Vagina (tissue), 2 donors: ENCODE results near the gene TMEM45A. TPM values are rescaled to one million over a fixed set of nuclear protein-coding genes. Genes with fewer than 3 reads are reported as not detected.
"Not testable (repeated sequence)": the region's sequence is repeated elsewhere in the genome, so short reads cannot be mapped to it uniquely, and the experiment has no call there.

Source experiments
- DNase-seq, 2 donors: peaks; one replicate each; pipeline ENCODE4 v3.0.0-alpha.2; 2017; ENCODE audit errors: extremely low spot score in 2 of 2
- H3K27ac ChIP-seq: fragments of 200-600 bp; sonication (generic); one replicate; pipeline ENCODE4 v1.5.1; 2019
- H3K27me3 ChIP-seq: fragments of 200-600 bp; sonication (generic); one replicate; pipeline ENCODE4 v1.5.1; 2019
- H3K36me3 ChIP-seq, 2 donors: fragments of 200-600 bp; sonication (generic); one replicate each; pipeline ENCODE4 v1.5.1; 2017 to 2019
- H3K4me1 ChIP-seq: fragments of 200-600 bp; sonication (generic); one replicate; pipeline ENCODE4 v1.5.1; 2019
- H3K4me3 ChIP-seq, 2 donors: fragments of 200-600 bp; sonication (generic); 1 replicate in 1 of 2; 2 replicates in 1 of 2; pipeline ENCODE4 v1.5.1; 2016 to 2019
- H3K9me3 ChIP-seq: fragments of 200-600 bp; sonication (generic); one replicate; pipeline ENCODE4 v1.5.1; 2019
- POLR2A ChIP-seq, 2 donors: fragments of 450-650 bp; IDR thresholded peaks; one replicate each; pipeline ENCODE4 v1.6.1; 2017; ENCODE audit warnings: antibody characterized with exemption in 2 of 2, mild to moderate bottlenecking in 2 of 2, moderate library complexity in 2 of 2
- POLR2AphosphoS5 ChIP-seq, 2 donors: sonication (generic); formaldehyde crosslinking; IDR thresholded peaks; one replicate each; pipeline ENCODE4 v1.9.0; 2017; ENCODE audit warnings: antibody characterized with exemption in 2 of 2, mild to moderate bottlenecking in 2 of 2, low read depth in 1 of 2; ENCODE audit not compliant: insufficient read depth in 1 of 2
- intact Hi-C: fragments of 100-400 bp; cut with DNase I; formaldehyde crosslinking; loops from one replicate; pipeline ENCODE4 v1.15.1; 2023
- total RNA-seq: library from RNA; depleted of rRNA; stranded (reverse); fragments of >200 nt; gene quantifications from one replicate; pipeline ENCODE4 v1.2.3, GENCODE V29; 2016
- TF ChIP-seq, protein P1 (sequence below), 3 experiments: fragments of 450-650 bp in 2 of 3; fragments of 200-600 bp in 1 of 3; sonication (generic) in 1 of 3; IDR thresholded peaks; one replicate each; pipeline ENCODE4 v1.5.1; 2017 to 2019; ENCODE audit warnings: antibody characterized with exemption in 3 of 3, mild to moderate bottlenecking in 2 of 3, moderate library complexity in 2 of 3

Gene TMEM45A, protein sequence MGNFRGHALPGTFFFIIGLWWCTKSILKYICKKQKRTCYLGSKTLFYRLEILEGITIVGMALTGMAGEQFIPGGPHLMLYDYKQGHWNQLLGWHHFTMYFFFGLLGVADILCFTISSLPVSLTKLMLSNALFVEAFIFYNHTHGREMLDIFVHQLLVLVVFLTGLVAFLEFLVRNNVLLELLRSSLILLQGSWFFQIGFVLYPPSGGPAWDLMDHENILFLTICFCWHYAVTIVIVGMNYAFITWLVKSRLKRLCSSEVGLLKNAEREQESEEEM
- 46.4 TPM for total RNA-seq

DNA sequence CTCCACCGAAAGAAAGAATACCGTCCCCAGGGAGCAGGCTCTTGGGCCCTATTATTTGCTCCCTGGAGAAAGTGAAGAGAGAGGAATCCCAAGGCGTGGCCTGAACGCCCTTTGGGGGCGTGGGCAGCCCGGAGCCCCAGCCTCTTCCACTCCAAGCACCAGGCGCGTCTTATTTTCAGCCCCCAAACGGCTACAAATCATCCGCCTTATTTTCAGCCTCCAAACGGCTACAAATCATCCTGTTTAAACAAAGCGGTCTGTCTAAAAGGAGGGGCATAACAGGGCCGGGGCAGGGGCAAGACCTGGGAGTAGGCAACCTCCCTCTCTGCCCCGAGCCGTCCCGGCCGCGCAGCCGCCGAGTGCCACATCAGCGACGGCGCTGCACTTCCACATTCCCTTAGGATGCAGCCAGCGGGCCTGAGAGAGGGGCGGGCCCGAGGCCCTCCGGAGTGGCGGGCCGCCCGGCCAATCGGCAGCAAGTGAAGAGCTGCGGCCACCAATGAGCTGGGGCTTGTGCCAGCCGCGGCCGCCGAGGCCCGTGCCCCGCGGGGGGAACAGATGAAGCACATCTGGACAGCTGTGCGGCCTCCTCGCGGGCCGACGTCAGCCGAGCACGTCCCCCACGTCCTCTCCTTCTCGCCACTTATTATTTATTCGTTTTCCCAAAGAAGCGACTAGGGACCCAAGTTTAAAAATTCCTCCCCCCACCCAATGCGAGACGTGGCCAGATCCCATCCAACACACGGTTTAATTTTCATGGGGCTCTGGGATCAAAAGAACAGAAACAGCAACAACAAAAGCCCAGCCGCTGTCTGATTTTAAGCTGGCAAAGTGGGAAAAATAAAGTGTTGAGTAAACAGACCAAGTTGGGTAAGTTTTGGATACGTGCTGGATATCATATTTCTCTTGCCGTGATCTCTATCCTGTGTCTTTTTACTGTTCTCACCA, at the start of gene TMEM45A:
Gene TMEM45A (plus strand): TSS at position 561 of the 948 bp plus-strand sequence. CDS start 62,593 bp downstream, outside the sequence.
- Histone ChIP-seq H3K27ac (peak within 1 kb of the TSS; percentile 85), H3K36me3 (no peaks in the 10 kb centered on the region), H3K4me1 (peaks cover 27% of the 10 kb centered on the region), H3K9me3 (no peaks in the 10 kb centered on the region), H3K27me3 (no peaks in the 10 kb centered on the region), H3K4me3 (peak within 1 kb of the TSS; percentile 47 to 55)
- peak; percentile 30 to 94 for TF ChIP-seq POLR2AphosphoS5 (IDR thresholded peaks at IDR 0.05; ENCODE audit: insufficient read depth in 1 of 2, low read depth in 1 of 2)
- peak in 1 of 2 donors; percentile 44 for TF ChIP-seq POLR2A (IDR thresholded peaks at IDR 0.05)
- TF ChIP-seq, protein P1, sequence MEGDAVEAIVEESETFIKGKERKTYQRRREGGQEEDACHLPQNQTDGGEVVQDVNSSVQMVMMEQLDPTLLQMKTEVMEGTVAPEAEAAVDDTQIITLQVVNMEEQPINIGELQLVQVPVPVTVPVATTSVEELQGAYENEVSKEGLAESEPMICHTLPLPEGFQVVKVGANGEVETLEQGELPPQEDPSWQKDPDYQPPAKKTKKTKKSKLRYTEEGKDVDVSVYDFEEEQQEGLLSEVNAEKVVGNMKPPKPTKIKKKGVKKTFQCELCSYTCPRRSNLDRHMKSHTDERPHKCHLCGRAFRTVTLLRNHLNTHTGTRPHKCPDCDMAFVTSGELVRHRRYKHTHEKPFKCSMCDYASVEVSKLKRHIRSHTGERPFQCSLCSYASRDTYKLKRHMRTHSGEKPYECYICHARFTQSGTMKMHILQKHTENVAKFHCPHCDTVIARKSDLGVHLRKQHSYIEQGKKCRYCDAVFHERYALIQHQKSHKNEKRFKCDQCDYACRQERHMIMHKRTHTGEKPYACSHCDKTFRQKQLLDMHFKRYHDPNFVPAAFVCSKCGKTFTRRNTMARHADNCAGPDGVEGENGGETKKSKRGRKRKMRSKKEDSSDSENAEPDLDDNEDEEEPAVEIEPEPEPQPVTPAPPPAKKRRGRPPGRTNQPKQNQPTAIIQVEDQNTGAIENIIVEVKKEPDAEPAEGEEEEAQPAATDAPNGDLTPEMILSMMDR (IDR thresholded peaks at IDR 0.05) = no peak
- peak in 1 of 2 donors; percentile 97 for DNase-seq
- intact Hi-C loops = no loop called here

DNA sequence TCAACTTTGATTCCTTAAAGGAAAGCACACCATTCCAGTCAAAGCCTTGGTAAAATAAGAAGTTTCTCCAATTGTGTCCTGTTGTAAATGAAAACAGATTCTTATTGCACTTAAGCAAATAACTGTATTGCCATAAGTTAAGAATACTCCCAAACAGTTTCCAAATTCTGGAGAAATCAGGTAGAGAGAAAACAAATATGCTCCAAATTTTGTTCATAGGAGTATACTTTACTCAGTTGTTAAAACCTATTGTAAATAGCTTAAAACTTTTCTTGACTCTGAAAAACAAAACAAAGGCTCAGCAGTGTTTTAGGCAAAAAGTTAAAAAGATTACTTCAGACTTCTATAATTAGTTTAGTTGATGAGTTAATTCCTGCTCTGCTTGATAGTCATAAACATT, 48.7 kb upstream of the TMEM45A start:
- Histone ChIP-seq H3K36me3 (no peaks in the 10 kb centered on the region), H3K4me1 (no peaks in the 10 kb centered on the region), H3K9me3 (no peaks in the 10 kb centered on the region), H3K27ac (no peak overlapping the region), H3K27me3 (no peaks in the 10 kb centered on the region), H3K4me3 (no peak overlapping the region)
- TF ChIP-seq, protein P1 (IDR thresholded peaks at IDR 0.05) = no peak
- TF ChIP-seq POLR2A (IDR thresholded peaks at IDR 0.05) (no peak), POLR2AphosphoS5 (IDR thresholded peaks at IDR 0.05; ENCODE audit: insufficient read depth in 1 of 2, low read depth in 1 of 2) (no peak)
- intact Hi-C loops = no loop called here
- DNase-seq = no peak

DNA sequence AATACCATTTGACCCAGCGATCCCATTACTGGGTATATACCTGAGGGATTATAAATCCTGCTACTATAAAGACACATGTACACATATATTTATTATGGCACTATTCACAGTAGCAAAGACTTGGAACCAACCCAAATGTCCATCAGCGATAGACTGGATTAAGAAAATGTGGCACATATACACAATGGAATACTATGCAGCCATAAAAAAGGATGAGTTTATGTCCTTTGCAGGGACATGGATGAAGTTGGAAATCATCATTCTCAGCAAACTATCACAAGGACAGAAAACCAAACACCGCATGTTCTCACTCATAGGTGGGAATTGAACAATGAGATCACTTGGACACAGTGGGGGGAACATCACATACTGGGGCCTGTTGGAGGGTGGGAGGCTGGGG, 45.4 kb upstream of the TMEM45A start:
- intact Hi-C loops, H3K27ac ChIP-seq, DNase-seq, H3K27me3 ChIP-seq, H3K9me3 ChIP-seq, H3K4me1 ChIP-seq, H3K4me3 ChIP-seq, H3K36me3 ChIP-seq: not testable (repeated sequence)

DNA sequence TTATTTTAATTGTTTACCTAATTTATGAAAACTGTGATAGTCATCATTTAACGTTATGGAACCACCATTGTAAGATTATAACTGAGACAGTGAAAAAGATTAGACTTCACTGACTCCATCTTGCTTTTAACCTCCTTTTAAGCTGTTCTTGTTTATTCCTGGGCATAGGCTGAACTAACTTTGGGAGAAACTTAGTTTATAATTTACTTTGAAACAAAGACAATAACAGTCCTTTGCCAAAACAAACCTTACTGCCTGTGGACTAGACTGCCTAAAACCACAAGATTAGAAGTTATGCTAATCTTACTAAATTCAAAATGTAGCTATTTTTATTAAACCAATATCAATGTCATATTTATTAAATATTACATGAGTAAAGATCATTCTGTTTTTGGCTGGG, 44.3 kb upstream of the TMEM45A start:
- intact Hi-C loops = no loop called here
- TF ChIP-seq, protein P1 (IDR thresholded peaks at IDR 0.05) = no peak
- TF ChIP-seq POLR2A (IDR thresholded peaks at IDR 0.05) (no peak), POLR2AphosphoS5 (IDR thresholded peaks at IDR 0.05; ENCODE audit: insufficient read depth in 1 of 2, low read depth in 1 of 2) (no peak)
- Histone ChIP-seq H3K4me3 (no peak overlapping the region), H3K9me3 (no peaks in the 10 kb centered on the region), H3K27ac (no peak overlapping the region), H3K4me1 (no peaks in the 10 kb centered on the region), H3K36me3 (no peaks in the 10 kb centered on the region), H3K27me3 (no peaks in the 10 kb centered on the region)
- no peak for DNase-seq

DNA sequence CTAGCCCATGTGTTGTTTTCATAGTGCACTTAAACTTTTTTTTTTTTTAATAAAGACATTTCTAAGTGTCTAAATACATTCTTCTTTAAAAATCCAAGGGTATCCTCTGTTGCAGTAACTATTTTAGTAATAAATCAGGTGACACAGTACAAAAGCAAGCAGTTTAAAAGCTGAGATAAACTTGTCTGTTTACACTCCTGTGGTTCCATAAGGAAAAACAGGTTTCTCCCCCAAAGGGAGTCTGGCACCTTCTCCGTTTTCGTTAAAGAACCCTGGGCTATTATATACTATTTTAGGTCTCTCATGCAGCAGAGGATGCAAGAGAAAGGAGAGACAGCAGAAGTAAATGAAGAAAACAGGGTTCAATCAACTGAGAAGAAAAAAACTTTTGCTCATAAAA, 43.2 kb upstream of the TMEM45A start:
- H3K4me3 ChIP-seq = no peak overlapping the region
- no peak for TF ChIP-seq POLR2A (IDR thresholded peaks at IDR 0.05)
- TF ChIP-seq, protein P1 (IDR thresholded peaks at IDR 0.05) = no peak
- no peaks in the 10 kb centered on the region for H3K4me1 ChIP-seq
- intact Hi-C loops = no loop called here
- no peaks in the 10 kb centered on the region for H3K36me3 ChIP-seq
- H3K9me3 ChIP-seq = no peaks in the 10 kb centered on the region
- no peak for DNase-seq
- H3K27ac ChIP-seq = no peak overlapping the region
- H3K27me3 ChIP-seq = no peaks in the 10 kb centered on the region
